ENCODE data around the gene FRMD4B.
"Not testable (repeated sequence)": the region's sequence is repeated elsewhere in the genome, so short reads cannot be mapped to it uniquely, and the experiment has no call there.

Gene FRMD4B

DNA sequence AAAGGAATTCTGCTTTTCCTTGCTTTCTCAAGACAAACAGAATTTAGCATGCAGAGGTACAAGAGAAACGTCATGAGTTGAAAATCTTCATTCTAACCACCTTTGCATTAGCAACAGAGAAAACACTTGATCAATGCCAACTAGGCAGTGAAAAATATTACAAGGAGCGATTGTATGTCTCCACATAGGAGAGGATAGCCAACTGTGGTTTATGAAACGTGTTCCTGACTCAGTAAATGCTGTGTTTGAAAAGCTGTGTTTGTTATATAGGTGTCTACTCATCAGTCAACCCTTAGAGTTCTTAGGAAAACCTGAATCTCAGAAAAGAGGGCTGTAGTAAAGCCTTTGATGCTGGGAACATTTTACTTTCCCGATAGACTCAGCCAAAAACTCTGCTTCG lies 102.4 kb downstream of the FRMD4B start:
- TF ChIP-seq, protein P1, sequence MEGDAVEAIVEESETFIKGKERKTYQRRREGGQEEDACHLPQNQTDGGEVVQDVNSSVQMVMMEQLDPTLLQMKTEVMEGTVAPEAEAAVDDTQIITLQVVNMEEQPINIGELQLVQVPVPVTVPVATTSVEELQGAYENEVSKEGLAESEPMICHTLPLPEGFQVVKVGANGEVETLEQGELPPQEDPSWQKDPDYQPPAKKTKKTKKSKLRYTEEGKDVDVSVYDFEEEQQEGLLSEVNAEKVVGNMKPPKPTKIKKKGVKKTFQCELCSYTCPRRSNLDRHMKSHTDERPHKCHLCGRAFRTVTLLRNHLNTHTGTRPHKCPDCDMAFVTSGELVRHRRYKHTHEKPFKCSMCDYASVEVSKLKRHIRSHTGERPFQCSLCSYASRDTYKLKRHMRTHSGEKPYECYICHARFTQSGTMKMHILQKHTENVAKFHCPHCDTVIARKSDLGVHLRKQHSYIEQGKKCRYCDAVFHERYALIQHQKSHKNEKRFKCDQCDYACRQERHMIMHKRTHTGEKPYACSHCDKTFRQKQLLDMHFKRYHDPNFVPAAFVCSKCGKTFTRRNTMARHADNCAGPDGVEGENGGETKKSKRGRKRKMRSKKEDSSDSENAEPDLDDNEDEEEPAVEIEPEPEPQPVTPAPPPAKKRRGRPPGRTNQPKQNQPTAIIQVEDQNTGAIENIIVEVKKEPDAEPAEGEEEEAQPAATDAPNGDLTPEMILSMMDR (IDR thresholded peaks at IDR 0.05; ENCODE audit: insufficient read depth, low read length, poor library complexity, severe bottlenecking), result no peak
- Histone ChIP-seq H3K4me3 (replicated peaks; ENCODE audit: low read depth, low read length) (no peak overlapping the region), H3K27me3 (replicated peaks; ENCODE audit: control insufficient read depth, insufficient read depth, low read length) (no peaks in the 10 kb centered on the region), H3K36me3 (ENCODE audit: control insufficient read depth, insufficient read depth, low read length) (no peaks in the 10 kb centered on the region)
- DNase-seq (ENCODE audit: extremely low read depth, insufficient read length), result no peak

DNA sequence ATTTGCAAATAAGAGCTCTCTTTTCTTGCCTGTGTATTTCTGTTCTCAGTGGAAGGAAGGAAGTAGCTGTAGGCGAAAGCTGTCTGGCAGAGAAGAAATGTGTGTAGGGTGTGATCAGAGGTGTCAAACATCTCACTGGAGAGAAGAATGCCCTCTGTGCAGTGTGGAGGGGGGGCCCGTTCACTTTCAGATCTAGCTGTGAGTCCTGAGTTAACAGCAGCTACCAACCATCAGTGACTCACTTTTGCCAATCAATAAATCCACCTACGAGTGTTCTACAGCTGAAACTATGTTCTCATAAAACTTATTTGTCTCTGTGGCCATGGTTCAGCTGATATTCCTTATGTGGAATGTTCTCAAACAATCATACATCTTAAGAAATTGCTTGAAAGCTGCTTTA lies 103.7 kb downstream of the FRMD4B start:
- Histone ChIP-seq H3K36me3 (ENCODE audit: control insufficient read depth, insufficient read depth, low read length) (no peaks in the 10 kb centered on the region), H3K27me3 (replicated peaks; ENCODE audit: control insufficient read depth, insufficient read depth, low read length) (no peaks in the 10 kb centered on the region), H3K4me3 (replicated peaks; ENCODE audit: low read depth, low read length) (no peak overlapping the region)
- TF ChIP-seq, protein P1 (IDR thresholded peaks at IDR 0.05; ENCODE audit: insufficient read depth, low read length, poor library complexity, severe bottlenecking), result no peak
- DNase-seq (ENCODE audit: extremely low read depth, insufficient read length), result peak; percentile 26

DNA sequence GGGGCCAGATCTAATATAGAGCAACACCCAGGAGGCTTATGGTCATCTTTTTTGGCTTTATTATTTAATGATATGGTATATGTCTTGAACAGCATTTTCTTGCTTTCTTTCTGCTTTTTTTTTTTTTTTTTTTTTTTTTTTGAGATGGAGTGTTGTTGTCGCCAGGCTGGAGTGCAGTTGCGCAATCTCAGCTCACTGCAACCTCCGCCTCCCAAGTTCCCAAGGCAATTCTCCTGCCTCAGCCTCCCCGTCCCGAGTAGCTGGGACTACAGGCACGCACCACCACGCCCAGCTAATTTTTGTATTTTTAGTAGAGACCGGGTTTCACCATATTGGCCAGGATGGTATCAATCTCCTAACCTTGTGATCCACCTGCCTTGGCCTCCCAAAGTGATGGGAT lies 108.5 kb downstream of the FRMD4B start:
- H3K27me3 ChIP-seq (replicated peaks; ENCODE audit: control insufficient read depth, insufficient read depth, low read length); H3K36me3 ChIP-seq (ENCODE audit: control insufficient read depth, insufficient read depth, low read length); H3K4me3 ChIP-seq (replicated peaks; ENCODE audit: low read depth, low read length); DNase-seq (ENCODE audit: extremely low read depth, insufficient read length): not testable (repeated sequence)

DNA sequence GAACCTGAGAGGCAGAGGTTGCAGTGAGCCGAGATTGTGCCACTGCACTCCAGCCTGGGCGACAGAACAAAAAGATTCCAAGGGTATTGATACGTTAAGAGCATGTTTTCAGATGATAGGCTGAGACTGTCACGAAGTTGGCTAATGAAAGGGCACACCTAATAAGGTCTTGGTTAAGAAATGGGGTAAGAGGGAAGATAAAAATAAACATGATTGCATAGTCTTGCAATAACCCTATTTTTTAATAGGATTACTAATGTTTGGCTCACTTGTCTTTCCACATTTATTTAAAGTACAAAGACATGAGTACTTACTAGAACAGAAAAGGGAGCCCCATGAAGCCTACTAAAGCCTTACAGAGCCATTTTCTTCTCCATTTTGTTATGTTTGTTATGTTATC lies 109.0 kb downstream of the FRMD4B start:
- TF ChIP-seq, protein P1 (IDR thresholded peaks at IDR 0.05; ENCODE audit: insufficient read depth, low read length, poor library complexity, severe bottlenecking), result no peak
- H3K27me3 ChIP-seq (replicated peaks; ENCODE audit: control insufficient read depth, insufficient read depth, low read length), result no peaks in the 10 kb centered on the region
- H3K36me3 ChIP-seq (ENCODE audit: control insufficient read depth, insufficient read depth, low read length), result no peaks in the 10 kb centered on the region
- no peak for DNase-seq (ENCODE audit: extremely low read depth, insufficient read length)
- H3K4me3 ChIP-seq (replicated peaks; ENCODE audit: low read depth, low read length), result no peak overlapping the region

DNA sequence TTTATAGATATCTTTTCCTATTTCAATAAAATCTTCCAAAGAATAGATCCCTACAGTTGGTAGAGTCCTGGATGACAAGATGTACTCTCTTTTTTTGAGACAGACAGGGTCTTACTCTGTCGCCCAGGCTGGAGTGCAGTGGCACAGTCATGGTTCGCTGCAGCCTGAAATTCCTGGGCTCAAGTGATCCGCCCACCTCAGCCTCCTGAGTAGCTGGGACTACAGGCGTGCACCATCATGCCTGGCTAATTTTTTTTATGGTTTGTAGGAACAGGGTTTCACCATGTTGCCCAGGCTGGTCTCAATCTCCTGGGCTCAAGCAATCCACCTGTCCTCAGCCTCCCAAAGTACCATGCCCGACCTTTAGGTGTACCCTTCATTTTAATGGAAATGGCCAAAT lies 109.7 kb downstream of the FRMD4B start:
- H3K36me3 ChIP-seq (ENCODE audit: control insufficient read depth, insufficient read depth, low read length); H3K27me3 ChIP-seq (replicated peaks; ENCODE audit: control insufficient read depth, insufficient read depth, low read length); H3K4me3 ChIP-seq (replicated peaks; ENCODE audit: low read depth, low read length); DNase-seq (ENCODE audit: extremely low read depth, insufficient read length): not testable (repeated sequence)

DNA sequence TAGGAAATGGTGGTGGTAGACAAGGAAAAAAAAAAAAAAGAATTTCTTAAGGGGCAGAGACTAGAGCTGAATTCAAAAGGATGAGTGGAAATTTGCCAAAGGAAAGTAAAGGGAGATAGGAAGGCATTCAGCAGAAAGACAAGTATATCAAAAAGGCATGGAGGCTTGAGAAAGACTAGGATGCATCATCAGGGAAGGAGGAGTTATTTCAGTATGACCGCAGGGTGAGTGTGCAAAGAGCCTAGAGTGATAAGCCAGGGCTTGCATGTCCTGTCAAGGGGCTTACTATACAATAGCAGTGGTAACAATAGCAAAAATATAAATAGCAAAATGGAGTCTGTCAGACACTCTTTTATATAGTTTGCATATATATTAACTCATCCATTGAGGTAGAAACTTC lies 112.0 kb downstream of the FRMD4B start:
- TF ChIP-seq, protein P1 (IDR thresholded peaks at IDR 0.05; ENCODE audit: insufficient read depth, low read length, poor library complexity, severe bottlenecking), result no peak
- Histone ChIP-seq H3K4me3 (replicated peaks; ENCODE audit: low read depth, low read length) (no peak overlapping the region), H3K36me3 (ENCODE audit: control insufficient read depth, insufficient read depth, low read length) (no peaks in the 10 kb centered on the region), H3K27me3 (replicated peaks; ENCODE audit: control insufficient read depth, insufficient read depth, low read length) (no peaks in the 10 kb centered on the region)
- no peak for DNase-seq (ENCODE audit: extremely low read depth, insufficient read length)

DNA sequence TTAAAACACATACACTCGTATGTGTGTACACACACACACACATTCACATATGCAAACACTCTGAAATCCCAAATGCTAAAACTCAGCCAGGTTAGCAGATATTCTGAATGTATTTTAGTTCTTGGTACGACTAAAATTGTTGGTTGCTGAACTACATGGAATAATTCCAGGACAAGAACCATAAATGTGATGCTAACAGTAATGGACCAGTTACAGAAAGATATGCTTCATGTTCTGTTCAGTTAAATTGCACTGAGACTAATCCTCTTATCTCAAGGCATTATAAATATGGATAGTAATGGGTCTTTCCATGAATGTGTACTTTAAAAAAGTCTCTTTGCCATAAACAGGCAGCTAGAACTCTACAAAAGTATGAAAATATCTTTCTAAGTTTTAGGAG lies 113.3 kb downstream of the FRMD4B start:
- no peak for DNase-seq (ENCODE audit: extremely low read depth, insufficient read length)
- Histone ChIP-seq H3K36me3 (ENCODE audit: control insufficient read depth, insufficient read depth, low read length) (no peaks in the 10 kb centered on the region), H3K27me3 (replicated peaks; ENCODE audit: control insufficient read depth, insufficient read depth, low read length) (no peaks in the 10 kb centered on the region), H3K4me3 (replicated peaks; ENCODE audit: low read depth, low read length) (no peak overlapping the region)
- TF ChIP-seq, protein P1 (IDR thresholded peaks at IDR 0.05; ENCODE audit: insufficient read depth, low read length, poor library complexity, severe bottlenecking), result no peak

All from GM06990 (cell line).